ENCODE data around the gene VIPR2. TPM values are rescaled to one million over a fixed set of nuclear protein-coding genes. Genes with fewer than 3 reads are reported as not detected.
"Not testable (repeated sequence)": the region's sequence is repeated elsewhere in the genome, so short reads cannot be mapped to it uniquely, and the experiment has no call there.

The VIPR2 gene
- total RNA-seq, 1 donor from 2014 or later = 1.6 TPM

- intact Hi-C loops (cut with micrococcal nuclease) = no loop called here
- DNase-seq = no peak
- Mint-ChIP-seq H3K27ac (no peak overlapping the region), H3K4me3 (no peak overlapping the region), H3K4me1 (no peaks in the 10 kb centered on the region), H3K27me3 (peaks cover 9% of the 10 kb centered on the region), H3K9me3 (no peaks in the 10 kb centered on the region), H3K36me3 (ENCODE audit: low read depth) (no peaks in the 10 kb centered on the region)
These were observed 18.1 kb downstream of the VIPR2 start for GRCh38 chr7:159126311-159127260.

DNA sequence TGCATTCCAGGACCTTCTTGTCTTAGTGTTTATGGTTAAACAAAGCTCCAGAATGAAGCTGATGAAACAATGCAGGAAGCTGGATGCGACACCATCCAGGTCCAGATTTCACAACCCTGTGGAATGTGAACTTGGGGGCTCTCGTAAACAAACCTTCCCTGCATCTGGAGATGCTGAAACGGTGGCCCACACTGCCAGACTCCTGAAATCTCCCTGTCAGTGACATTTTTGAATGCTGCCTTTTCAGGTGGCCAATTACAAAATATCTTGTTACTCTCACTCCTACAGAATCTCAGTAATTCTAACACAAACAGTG, 18.8 kb downstream of the VIPR2 start:
- no peak for DNase-seq
- intact Hi-C loops (cut with micrococcal nuclease) = no loop called here
- Mint-ChIP-seq H3K36me3 (ENCODE audit: low read depth) (no peaks in the 10 kb centered on the region), H3K4me3 (no peak overlapping the region), H3K27me3 (peaks cover 8% of the 10 kb centered on the region), H3K4me1 (no peaks in the 10 kb centered on the region), H3K27ac (no peak overlapping the region), H3K9me3 (no peaks in the 10 kb centered on the region)

- no peak overlapping the region for H3K27ac Mint-ChIP-seq
- no peak for DNase-seq
- intact Hi-C loops (cut with micrococcal nuclease) = no loop called here
- no peaks in the 10 kb centered on the region for H3K36me3 Mint-ChIP-seq (ENCODE audit: low read depth)
- no peak overlapping the region for H3K4me3 Mint-ChIP-seq
- H3K27me3 Mint-ChIP-seq = peaks cover 8% of the 10 kb centered on the region
- H3K9me3 Mint-ChIP-seq = no peaks in the 10 kb centered on the region
- no peaks in the 10 kb centered on the region for H3K4me1 Mint-ChIP-seq
These were observed 19.3 kb downstream of the VIPR2 start for GRCh38 chr7:159125104-159125954.

- H3K27ac Mint-ChIP-seq; H3K4me1 Mint-ChIP-seq; H3K36me3 Mint-ChIP-seq (ENCODE audit: low read depth); intact Hi-C loops (cut with micrococcal nuclease); H3K4me3 Mint-ChIP-seq; H3K9me3 Mint-ChIP-seq; DNase-seq; H3K27me3 Mint-ChIP-seq: not testable (repeated sequence)
These were observed 20.9 kb downstream of the VIPR2 start for GRCh38 chr7:159123793-159124192.

- DNase-seq; intact Hi-C loops (cut with micrococcal nuclease); H3K27me3 Mint-ChIP-seq; H3K36me3 Mint-ChIP-seq (ENCODE audit: low read depth); H3K27ac Mint-ChIP-seq; H3K4me1 Mint-ChIP-seq; H3K4me3 Mint-ChIP-seq; H3K9me3 Mint-ChIP-seq: not testable (repeated sequence)
These were observed 21.4 kb downstream of the VIPR2 start for GRCh38 chr7:159123294-159123693.

- H3K4me3 Mint-ChIP-seq = no peak overlapping the region
- intact Hi-C loops (cut with micrococcal nuclease) = no loop called here
- peaks cover 5% of the 10 kb centered on the region for H3K4me1 Mint-ChIP-seq
- no peaks in the 10 kb centered on the region for H3K9me3 Mint-ChIP-seq
- no peak overlapping the region for H3K27ac Mint-ChIP-seq
- no peak for DNase-seq
- H3K27me3 Mint-ChIP-seq = peaks cover 10% of the 10 kb centered on the region
- no peaks in the 10 kb centered on the region for H3K36me3 Mint-ChIP-seq (ENCODE audit: low read depth)
These were observed 22.4 kb downstream of the VIPR2 start for GRCh38 chr7:159122276-159122675.

DNA sequence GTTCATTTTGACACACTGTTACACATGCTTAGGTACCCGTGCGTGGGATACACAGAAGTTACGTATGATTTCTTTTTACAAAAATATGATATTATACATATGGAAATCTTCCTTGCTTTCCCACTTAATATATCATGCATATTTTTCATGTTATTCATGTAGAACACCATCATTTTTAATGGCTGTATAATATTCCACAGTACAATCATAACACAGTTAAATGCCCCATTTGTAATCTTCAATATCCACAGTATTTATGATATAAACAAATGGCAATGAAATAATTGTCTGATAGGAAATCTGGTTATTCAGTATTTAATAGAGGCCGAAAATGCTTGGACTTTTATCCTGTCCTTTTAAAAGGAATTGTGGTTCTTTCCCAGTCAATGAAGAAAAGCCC, 23.2 kb downstream of the VIPR2 start:
- peaks cover 10% of the 10 kb centered on the region for H3K27me3 Mint-ChIP-seq

DNA sequence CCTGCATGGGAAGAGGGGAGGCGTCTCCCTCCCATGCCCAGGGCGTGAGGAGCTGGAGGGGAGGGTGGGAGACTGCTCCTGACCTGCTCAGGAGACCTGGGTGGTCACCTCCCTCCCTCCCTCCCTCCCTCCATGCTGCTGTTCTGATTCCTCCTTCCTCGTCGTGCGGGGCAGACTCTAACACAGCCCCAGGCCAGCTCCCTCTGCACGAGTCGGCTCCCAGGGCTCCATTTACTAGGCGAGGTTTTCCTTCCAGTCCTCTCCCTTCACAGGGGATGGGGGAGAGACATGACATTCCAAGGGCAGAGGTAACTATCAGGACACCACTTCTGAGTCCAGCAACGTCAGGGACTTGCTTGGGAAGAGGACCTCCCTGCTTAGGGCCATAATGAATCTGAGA, 23.6 kb downstream of the VIPR2 start:
- Mint-ChIP-seq H3K27ac (no peak overlapping the region), H3K36me3 (ENCODE audit: low read depth) (no peaks in the 10 kb centered on the region), H3K4me1 (peaks cover 5% of the 10 kb centered on the region), H3K9me3 (no peaks in the 10 kb centered on the region), H3K27me3 (peaks cover 10% of the 10 kb centered on the region), H3K4me3 (no peak overlapping the region)
- intact Hi-C loops (cut with micrococcal nuclease) = no loop called here
- DNase-seq = no peak

More for the DNA sequence above, 23.2 kb downstream of the VIPR2 start:
- Mint-ChIP-seq H3K27ac (no peak overlapping the region), H3K4me3 (no peak overlapping the region), H3K4me1 (peaks cover 5% of the 10 kb centered on the region), H3K36me3 (ENCODE audit: low read depth) (no peaks in the 10 kb centered on the region), H3K9me3 (no peaks in the 10 kb centered on the region)
- no peak for DNase-seq
- intact Hi-C loops (cut with micrococcal nuclease) = no loop called here

- intact Hi-C loops (cut with micrococcal nuclease) = no loop called here
- H3K36me3 Mint-ChIP-seq (ENCODE audit: low read depth) = no peaks in the 10 kb centered on the region
- H3K9me3 Mint-ChIP-seq = no peaks in the 10 kb centered on the region
- peaks cover 6% of the 10 kb centered on the region for H3K4me1 Mint-ChIP-seq
- H3K27me3 Mint-ChIP-seq = peaks cover 12% of the 10 kb centered on the region
- no peak overlapping the region for H3K4me3 Mint-ChIP-seq
- no peak for DNase-seq
- no peak overlapping the region for H3K27ac Mint-ChIP-seq
These were observed 24.1 kb downstream of the VIPR2 start for GRCh38 chr7:159120540-159120919.

GRCh38 chr7:159119851-159120539, 24.7 kb downstream of the VIPR2 start:
- Mint-ChIP-seq H3K9me3 (no peaks in the 10 kb centered on the region), H3K4me1 (peaks cover 7% of the 10 kb centered on the region), H3K36me3 (ENCODE audit: low read depth) (no peaks in the 10 kb centered on the region), H3K27me3 (peaks cover 16% of the 10 kb centered on the region), H3K27ac (no peak overlapping the region), H3K4me3 (no peak overlapping the region)
- no peak for DNase-seq
- intact Hi-C loops (cut with micrococcal nuclease) = no loop called here

GRCh38 chr7:159119026-159119741, 25.5 kb downstream of the VIPR2 start:
- Mint-ChIP-seq H3K4me1 (peaks cover 7% of the 10 kb centered on the region), H3K27ac (no peak overlapping the region), H3K4me3 (no peak overlapping the region), H3K27me3 (peaks cover 15% of the 10 kb centered on the region), H3K36me3 (ENCODE audit: low read depth) (no peaks in the 10 kb centered on the region), H3K9me3 (no peaks in the 10 kb centered on the region)
- intact Hi-C loops (cut with micrococcal nuclease) = no loop called here
- no peak for DNase-seq

GRCh38 chr7:159118623-159119022, 26.0 kb downstream of the VIPR2 start:
- Mint-ChIP-seq H3K27me3 (peaks cover 14% of the 10 kb centered on the region), H3K9me3 (no peaks in the 10 kb centered on the region), H3K27ac (no peak overlapping the region), H3K36me3 (ENCODE audit: low read depth) (no peaks in the 10 kb centered on the region), H3K4me1 (peaks cover 7% of the 10 kb centered on the region), H3K4me3 (no peak overlapping the region)
- DNase-seq = no peak
- intact Hi-C loops (cut with micrococcal nuclease) = no loop called here

GRCh38 chr7:159118197-159118595, 26.5 kb downstream of the VIPR2 start:
- no peak for DNase-seq
- no peak overlapping the region for H3K27ac Mint-ChIP-seq
- H3K27me3 Mint-ChIP-seq = peaks cover 17% of the 10 kb centered on the region
- peaks cover 7% of the 10 kb centered on the region for H3K4me1 Mint-ChIP-seq
- intact Hi-C loops (cut with micrococcal nuclease) = no loop called here
- no peak overlapping the region for H3K4me3 Mint-ChIP-seq
- no peaks in the 10 kb centered on the region for H3K9me3 Mint-ChIP-seq
- no peaks in the 10 kb centered on the region for H3K36me3 Mint-ChIP-seq (ENCODE audit: low read depth)

Data from activated CD4-positive, alpha-beta T cell treated with anti-CD3 and anti-CD28 coated beads, Interleukin-2, amount 10 ng/mL, durations not matched to agents 24 days and 14 days (primary cell).